GM19099 (cell line): Measurements from ENCODE around the gene PGM3.

Experiments used
- POLR2A ChIP-seq: IDR thresholded peaks from 3 replicates; pipeline ENCODE4 v1.6.1; 2011; ENCODE audit warnings: low read depth; ENCODE audit not compliant: insufficient read length; ENCODE audit errors: extremely low read depth

The PGM3 gene

DNA sequence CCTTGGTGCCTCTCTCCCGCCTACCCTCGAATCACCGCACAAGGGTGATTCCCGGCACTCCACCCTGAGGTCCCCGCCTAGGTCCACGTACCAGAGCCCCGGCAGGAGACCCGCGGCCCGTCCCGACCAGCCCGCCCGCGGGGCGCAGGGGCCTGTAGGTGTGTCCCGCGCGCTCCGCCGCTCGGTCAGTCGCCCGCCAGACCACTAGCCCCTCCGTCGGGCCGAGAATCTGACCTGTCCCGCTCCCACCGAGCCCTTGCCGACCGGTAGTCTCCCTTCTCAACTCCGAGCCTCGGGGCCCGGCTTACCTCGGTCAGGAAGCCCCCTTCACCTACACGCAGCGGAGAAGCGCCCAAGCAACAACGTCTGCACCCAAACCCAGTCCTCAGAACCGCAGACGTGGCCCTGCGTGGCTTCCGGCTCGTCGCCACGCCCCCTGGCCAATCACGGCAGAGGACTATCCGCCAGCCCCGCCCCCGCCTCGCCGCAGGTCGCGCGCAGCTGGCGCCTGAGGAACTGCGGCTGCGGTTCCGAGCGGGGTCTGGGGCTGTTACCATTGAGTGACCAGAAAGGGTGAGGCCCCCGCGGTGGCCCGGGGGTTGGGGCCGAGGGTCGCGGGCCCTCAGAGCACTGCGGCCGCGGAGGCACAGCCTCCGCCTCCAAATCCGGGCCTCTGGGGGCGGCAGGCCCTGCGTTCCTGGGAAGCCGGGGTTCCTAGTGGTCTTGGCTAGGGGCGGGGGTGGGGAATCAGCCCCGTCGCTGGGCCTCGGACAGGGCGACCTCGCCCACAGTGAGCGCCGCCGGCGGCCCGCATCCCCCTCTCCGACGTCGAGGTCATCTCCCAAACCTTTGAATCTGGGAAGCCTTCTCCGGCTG, at the start of gene PGM3, which contains the start of gene RWDD2A:
TSS of gene PGM3 (minus strand) at position 395 of the 876 bp plus-strand sequence. CDS start 2,253 bp downstream, outside the sequence.
TSS of gene RWDD2A (plus strand) at position 487 of the 876 bp plus-strand sequence. CDS start 1,095 bp downstream, outside the sequence.
- TF ChIP-seq POLR2A = peak; percentile 85

- TF ChIP-seq POLR2A = no peak
Observed at GRCh38 chr6:83231146-83231545, 38.1 kb upstream of the PGM3 start.

- TF ChIP-seq POLR2A = no peak
Observed at GRCh38 chr6:83226517-83226916, 33.5 kb upstream of the PGM3 start.

DNA sequence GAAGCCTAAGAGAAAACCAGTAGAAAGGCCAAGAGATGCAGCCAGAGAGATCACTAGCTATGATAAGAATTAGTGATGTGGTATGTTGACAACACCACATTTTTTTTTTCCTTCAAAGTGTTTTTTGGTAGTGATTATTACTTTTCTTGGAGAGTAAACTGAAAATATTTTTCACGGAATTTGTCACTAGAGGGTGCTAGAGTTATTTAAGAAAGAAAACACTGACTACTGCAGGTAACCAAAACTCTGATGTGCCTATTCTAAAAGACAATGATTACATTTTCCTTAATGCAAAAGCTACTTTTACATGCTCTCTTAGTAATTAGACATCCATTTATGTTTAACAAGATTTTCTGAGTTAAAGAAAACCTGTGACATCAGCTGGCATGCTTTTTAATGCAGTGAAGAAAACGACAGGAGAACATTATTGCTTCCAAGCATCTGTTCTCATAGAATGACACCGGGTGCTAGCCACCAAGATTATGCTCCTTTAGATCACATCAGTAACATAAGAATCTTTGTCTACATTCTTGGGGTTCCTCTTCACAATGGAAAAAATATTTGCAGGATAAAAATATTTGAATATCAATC, 28.9 kb upstream of the PGM3 start:
- TF ChIP-seq POLR2A = no peak

- TF ChIP-seq POLR2A = no peak
Observed at GRCh38 chr6:83221276-83221675, 28.2 kb upstream of the PGM3 start.

DNA sequence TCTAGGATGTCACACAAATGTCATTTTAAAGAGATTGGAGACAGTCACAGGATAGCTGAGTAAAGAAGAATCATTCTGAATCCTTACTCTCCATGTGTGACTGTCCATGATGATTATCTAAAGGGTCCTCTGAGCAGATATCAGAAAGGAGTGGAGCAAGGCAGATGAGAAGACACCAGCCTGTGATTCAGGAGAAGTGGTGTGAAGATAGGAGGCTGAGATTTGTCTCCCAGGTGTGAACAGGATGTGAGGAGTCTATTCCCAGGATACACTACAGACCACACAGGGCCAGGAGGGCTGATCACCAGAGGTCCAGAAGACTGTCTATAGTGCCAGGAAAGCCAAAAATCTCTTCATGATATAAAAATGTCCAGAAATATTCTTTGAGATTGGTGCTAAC, 27.1 kb upstream of the PGM3 start:
- TF ChIP-seq POLR2A = no peak

DNA sequence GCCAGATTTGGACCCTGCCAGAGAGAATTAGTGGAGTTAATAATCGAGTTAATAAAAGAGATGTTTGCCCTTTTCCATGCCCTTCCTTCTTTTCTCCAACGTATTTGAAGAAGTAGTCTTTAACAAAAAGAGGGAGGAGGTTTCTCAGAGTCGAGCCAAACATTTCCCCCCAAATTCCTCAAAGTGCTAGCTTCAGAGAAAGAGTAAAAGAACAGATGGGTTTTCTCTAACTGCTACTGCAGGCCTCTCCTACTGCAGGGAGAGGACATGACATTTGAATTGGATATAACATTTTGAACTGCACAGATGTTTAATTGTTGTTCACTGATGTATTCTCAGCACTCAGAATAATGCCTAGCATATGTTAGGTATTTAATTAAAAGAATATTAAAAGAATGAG, 25.6 kb upstream of the PGM3 start:
- TF ChIP-seq POLR2A = no peak

DNA sequence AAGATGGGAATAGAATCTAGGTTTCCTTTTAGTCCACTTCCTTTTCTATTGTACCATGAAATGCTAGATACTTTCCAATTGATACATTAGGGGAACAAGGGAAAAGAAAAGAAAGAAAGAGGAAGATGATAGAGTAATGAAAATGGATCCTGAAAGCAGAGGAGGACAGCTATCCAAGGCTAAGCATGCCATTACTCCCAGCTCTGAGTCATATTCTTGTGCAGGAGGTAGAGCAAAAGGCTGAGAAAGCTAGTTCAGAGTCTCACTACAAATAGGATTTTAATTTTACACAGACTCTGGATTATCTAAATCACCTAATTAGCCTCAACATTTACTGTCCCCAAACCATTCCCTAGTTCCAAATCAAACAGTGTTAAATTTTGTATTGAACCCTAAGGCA, 23.7 kb upstream of the PGM3 start:
- TF ChIP-seq POLR2A = no peak

GRCh38 chr6:83215131-83216047, 22.3 kb upstream of the PGM3 start:
- no peak for TF ChIP-seq POLR2A

GRCh38 chr6:83202031-83202430, 9.0 kb upstream of the PGM3 start:
- TF ChIP-seq POLR2A = no peak

DNA sequence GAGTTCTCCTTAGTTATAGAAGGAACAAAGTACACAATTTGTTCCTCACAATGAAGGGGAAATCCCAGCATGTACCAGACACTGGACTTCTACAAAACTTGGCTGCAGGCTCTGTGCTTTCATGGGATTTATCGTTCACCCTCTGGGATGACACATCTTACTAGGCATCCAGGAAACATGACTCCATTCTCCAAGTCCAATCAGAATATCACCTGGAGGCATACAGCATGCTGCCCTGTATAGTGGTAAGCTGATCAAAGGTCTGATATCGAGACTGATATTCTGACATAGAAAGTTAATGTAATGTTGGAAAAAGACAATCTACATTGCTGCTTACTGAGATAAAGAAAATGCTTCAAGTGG, 6.8 kb upstream of the PGM3 start:
- TF ChIP-seq POLR2A = no peak

DNA sequence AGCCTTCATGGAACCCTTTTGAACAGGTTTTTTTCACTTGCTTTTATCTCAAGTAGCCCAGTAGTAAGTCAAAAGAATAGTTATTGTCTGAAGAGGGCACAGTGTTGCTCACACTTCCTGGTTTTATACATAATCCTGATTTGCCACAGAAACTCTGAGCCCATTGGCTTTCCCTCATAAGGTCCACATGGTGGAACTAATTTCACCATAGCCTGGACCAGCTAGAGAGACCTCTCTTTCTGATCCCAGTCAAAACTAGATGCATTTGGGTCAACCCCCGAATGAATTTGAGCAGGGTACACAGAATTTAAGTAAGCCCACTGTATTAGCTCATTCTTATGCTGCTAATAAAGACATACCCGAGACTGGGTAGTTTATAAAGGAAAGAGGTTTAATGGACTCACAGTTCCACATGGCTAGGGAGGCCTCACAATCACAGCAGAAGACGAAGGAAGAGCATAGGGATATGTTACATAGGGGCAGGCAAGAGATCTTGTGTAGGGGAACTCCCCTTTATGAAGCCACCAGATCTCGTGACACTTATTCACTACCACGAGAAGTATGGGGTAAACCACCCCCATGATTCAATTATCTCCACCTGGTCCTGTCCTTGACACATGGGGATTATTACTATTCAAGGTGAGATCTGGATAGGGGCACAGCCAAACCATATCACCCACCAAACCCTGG, 6.3 kb upstream of the PGM3 start:
- no peak for TF ChIP-seq POLR2A

GRCh38 chr6:83198486-83199172, 5.6 kb upstream of the PGM3 start:
- TF ChIP-seq POLR2A = no peak
